Suprapubic skin (tissue), 4 donors: ENCODE results near the gene NCK1.

ENCODE experiments used
- POLR2A ChIP-seq, 2 donors: fragments of 450-650 bp; IDR thresholded peaks; one replicate each; pipeline ENCODE4 v1.6.1; 2017; ENCODE audit warnings: antibody characterized with exemption in 2 of 2, mild to moderate bottlenecking in 2 of 2, moderate library complexity in 2 of 2
- POLR2AphosphoS5 ChIP-seq, 3 donors: sonication (generic); formaldehyde crosslinking; IDR thresholded peaks; one replicate each; pipeline ENCODE4 v1.6.1; 2017; ENCODE audit warnings: antibody characterized with exemption in 3 of 3
- TF ChIP-seq, protein P1 (sequence below), 2 donors: fragments of 200-600 bp in 1 of 2; fragments of 450-650 bp in 1 of 2; sonication (generic) in 1 of 2; IDR thresholded peaks; one replicate each; pipeline ENCODE4 v1.5.1; 2016 to 2019; ENCODE audit warnings: antibody characterized with exemption in 2 of 2, mild to moderate bottlenecking in 1 of 2, moderate library complexity in 1 of 2

DNA sequence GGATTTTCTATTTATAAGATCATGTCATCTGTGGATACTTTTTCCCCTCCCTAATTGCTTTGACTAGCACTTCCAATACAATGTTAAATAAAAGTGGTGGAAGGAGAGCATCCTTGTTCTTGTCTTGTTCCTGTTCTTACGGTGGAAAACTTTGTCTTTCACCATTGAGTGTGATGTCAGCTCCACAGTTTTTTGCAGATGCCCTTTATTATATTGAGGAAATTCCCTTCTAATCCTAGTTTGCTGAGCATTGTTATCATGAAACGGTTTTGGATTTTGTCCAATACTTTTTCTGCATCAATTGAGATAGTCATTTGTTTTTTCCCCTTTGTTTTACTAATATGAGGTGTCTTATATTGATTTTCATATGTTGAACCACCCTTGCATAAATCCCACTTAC, 75.8 kb downstream of the NCK1 start:
- TF ChIP-seq, protein P1, sequence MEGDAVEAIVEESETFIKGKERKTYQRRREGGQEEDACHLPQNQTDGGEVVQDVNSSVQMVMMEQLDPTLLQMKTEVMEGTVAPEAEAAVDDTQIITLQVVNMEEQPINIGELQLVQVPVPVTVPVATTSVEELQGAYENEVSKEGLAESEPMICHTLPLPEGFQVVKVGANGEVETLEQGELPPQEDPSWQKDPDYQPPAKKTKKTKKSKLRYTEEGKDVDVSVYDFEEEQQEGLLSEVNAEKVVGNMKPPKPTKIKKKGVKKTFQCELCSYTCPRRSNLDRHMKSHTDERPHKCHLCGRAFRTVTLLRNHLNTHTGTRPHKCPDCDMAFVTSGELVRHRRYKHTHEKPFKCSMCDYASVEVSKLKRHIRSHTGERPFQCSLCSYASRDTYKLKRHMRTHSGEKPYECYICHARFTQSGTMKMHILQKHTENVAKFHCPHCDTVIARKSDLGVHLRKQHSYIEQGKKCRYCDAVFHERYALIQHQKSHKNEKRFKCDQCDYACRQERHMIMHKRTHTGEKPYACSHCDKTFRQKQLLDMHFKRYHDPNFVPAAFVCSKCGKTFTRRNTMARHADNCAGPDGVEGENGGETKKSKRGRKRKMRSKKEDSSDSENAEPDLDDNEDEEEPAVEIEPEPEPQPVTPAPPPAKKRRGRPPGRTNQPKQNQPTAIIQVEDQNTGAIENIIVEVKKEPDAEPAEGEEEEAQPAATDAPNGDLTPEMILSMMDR (IDR thresholded peaks at IDR 0.05): no peak
- TF ChIP-seq POLR2AphosphoS5 (IDR thresholded peaks at IDR 0.05) (no peak), POLR2A (IDR thresholded peaks at IDR 0.05) (no peak)
